ENCODE data around the gene VPS37B.

Gene VPS37B

GRCh38 chr12:122844366-122844971 lies 51.5 kb downstream of the VPS37B start:
- Histone ChIP-seq H3K27ac (ENCODE audit: extremely low read depth, low read depth, low read length) (no peak overlapping the region), H3K9me3 (ENCODE audit: control insufficient read depth, insufficient read depth, low read depth, low read length) (no peaks in the 10 kb centered on the region), H3K36me3 (ENCODE audit: control insufficient read depth in 2 of 2, insufficient read depth in 1 of 2, low read length in 2 of 2) (peaks cover 0 to 9% of the 10 kb centered on the region in 2 experiments; a peak in 1 of 3 replicates), H3K4me1 (ENCODE audit: control insufficient read depth, insufficient read depth, low read length) (peaks cover 5% of the 10 kb centered on the region; the same call in 1 of the 2 replicates), H3K4me3 (ENCODE audit: low read depth, low read length) (no peak overlapping the region)
- CTCF ChIA-PET = interaction anchor here (0.6 to 1.9 kb wide), 2 partner anchors 51 to 438 kb away, joined by 8 to 9 read pairs; no protein-coding TSS in a partner anchor
- POLR2A ChIA-PET = interaction anchor here (1.6 kb wide), 1 partner anchor 11 kb away, joined by 3 read pairs; no protein-coding TSS in a partner anchor
- TF ChIP-seq TSHZ1 (tag by site-specific recombination; IDR thresholded peaks at IDR 0.05; ENCODE audit: borderline replicate concordance) (no peak), ZIC2 (tag by site-specific recombination; IDR thresholded peaks at IDR 0.05) (peak; percentile 93), ZNF133 (tag by site-specific recombination; IDR thresholded peaks at IDR 0.05) (no peak)
- TF ChIP-seq, protein P1, sequence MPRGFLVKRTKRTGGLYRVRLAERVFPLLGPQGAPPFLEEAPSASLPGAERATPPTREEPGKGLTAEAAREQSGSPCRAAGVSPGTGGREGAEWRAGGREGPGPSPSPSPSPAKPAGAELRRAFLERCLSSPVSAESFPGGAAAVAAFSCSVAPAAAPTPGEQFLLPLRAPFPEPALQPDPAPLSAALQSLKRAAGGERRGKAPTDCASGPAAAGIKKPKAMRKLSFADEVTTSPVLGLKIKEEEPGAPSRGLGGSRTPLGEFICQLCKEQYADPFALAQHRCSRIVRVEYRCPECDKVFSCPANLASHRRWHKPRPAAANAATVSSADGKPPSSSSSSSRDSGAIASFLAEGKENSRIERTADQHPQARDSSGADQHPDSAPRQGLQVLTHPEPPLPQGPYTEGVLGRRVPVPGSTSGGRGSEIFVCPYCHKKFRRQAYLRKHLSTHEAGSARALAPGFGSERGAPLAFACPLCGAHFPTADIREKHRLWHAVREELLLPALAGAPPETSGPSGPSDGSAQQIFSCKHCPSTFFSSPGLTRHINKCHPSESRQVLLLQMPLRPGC (tag by site-specific recombination; IDR thresholded peaks at IDR 0.05) = no peak

DNA sequence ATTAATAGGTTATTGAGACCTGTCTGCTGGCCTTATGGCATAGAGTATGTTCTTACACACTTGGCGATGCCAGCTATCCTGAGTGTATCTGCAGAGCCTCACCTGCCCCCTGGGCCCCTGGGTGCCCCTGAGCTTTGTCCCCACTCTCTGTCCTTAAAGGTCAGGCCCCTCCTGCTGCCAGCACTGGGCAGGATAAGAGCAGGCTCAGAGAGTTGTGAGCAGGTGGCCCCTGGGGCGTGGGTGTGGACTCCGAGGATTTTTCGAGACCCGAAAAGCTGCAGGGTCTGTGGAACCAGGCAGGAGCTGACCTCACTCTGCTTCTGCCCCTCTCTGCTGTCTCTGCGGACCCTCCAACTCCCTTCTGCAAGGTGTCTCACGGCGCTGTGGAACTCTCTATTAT lies 52.5 kb downstream of the VPS37B start:
- H3K36me3 ChIP-seq (ENCODE audit: control insufficient read depth in 2 of 2, insufficient read depth in 1 of 2, low read length in 2 of 2) = peaks cover 0 to 10% of the 10 kb centered on the region in 2 experiments; a peak in 1 of 3 replicates
- H3K4me1 ChIP-seq (ENCODE audit: control insufficient read depth, insufficient read depth, low read length) = peaks cover 5% of the 10 kb centered on the region; the same call in 1 of the 2 replicates
- POLR2A ChIA-PET = interaction anchor here (0.6 to 1.6 kb wide), 3 partner anchors 10 to 131 kb away, joined by 3 read pairs; no protein-coding TSS in a partner anchor
- H3K4me3 ChIP-seq (ENCODE audit: low read depth, low read length) = no peak overlapping the region
- H3K9me3 ChIP-seq (ENCODE audit: control insufficient read depth, insufficient read depth, low read depth, low read length) = no peaks in the 10 kb centered on the region
- CTCF ChIA-PET = interaction anchor here (1.9 kb wide), 1 partner anchor 50 kb away, joined by 8 read pairs; no protein-coding TSS in a partner anchor
- no peak for TF ChIP-seq BCL6B (tag by site-specific recombination; IDR thresholded peaks at IDR 0.05)
- TF ChIP-seq ZFP41 (tag by site-specific recombination; IDR thresholded peaks at IDR 0.05; ENCODE audit: borderline replicate concordance) = no peak
- TF ChIP-seq HOXD13 (CRISPR knock-in tag; IDR thresholded peaks at IDR 0.05; ENCODE audit: borderline replicate concordance) = no peak
- no peak for TF ChIP-seq BCL11B (tag by site-specific recombination; IDR thresholded peaks at IDR 0.05; ENCODE audit: low read depth)
- TF ChIP-seq ZNF585B (tag by site-specific recombination; IDR thresholded peaks at IDR 0.05) = no peak
- TF ChIP-seq ZNF785 (tag by site-specific recombination; IDR thresholded peaks at IDR 0.05) = no peak
- no peak for TF ChIP-seq ZNF645 (tag by site-specific recombination; IDR thresholded peaks at IDR 0.05)
- no peak overlapping the region for H3K27ac ChIP-seq (ENCODE audit: extremely low read depth, low read depth, low read length)

Data from HEK293 (cell line).